Hematopoietic multipotent progenitor cell treated with erythropoietin and hydrocortisone succinate and interleukin-3 and kit ligand, for 4 days (in vitro differentiated cells): ENCODE measurements around the gene KLHL13.
"Not testable (repeated sequence)": the region's sequence is repeated elsewhere in the genome, so short reads cannot be mapped to it uniquely, and the experiment has no call there.

Source experiments
- DNase-seq: peaks from one replicate; pipeline ENCODE4 v3.0.0-alpha.2; 2015

The KLHL13 gene

GRCh38 chrX:118116713-118117550 lies at the start of gene KLHL13:
Gene KLHL13 (minus strand): TSS chrX:118116810. CDS start chrX:118028473, 88,337 bp downstream.
- DNase-seq, result peak; percentile 63

GRCh38 chrX:118164138-118164537 lies 47.5 kb upstream of the KLHL13 start:
- DNase-seq, result no peak

GRCh38 chrX:118156953-118157608 lies 40.5 kb upstream of the KLHL13 start:
- no peak for DNase-seq

GRCh38 chrX:118156254-118156952 lies 39.8 kb upstream of the KLHL13 start:
- DNase-seq, result no peak

- DNase-seq, result no peak
Measured at GRCh38 chrX:118153270-118153669, 36.7 kb upstream of the KLHL13 start.

GRCh38 chrX:118152721-118153120 lies 36.1 kb upstream of the KLHL13 start:
- no peak for DNase-seq

- DNase-seq, result no peak
Measured at GRCh38 chrX:118148737-118149136, 32.1 kb upstream of the KLHL13 start.

GRCh38 chrX:118147771-118148170 lies 31.2 kb upstream of the KLHL13 start:
- DNase-seq, result not testable (repeated sequence)

GRCh38 chrX:118143578-118143977 lies 27.0 kb upstream of the KLHL13 start:
- DNase-seq, result peak; percentile 55

GRCh38 chrX:118131336-118131735 lies 14.7 kb upstream of the KLHL13 start:
- no peak for DNase-seq

- no peak for DNase-seq
Measured at GRCh38 chrX:118129681-118130080, 13.1 kb upstream of the KLHL13 start.

GRCh38 chrX:118128724-118129123 lies 12.1 kb upstream of the KLHL13 start:
- no peak for DNase-seq

GRCh38 chrX:118126286-118126685 lies 9.7 kb upstream of the KLHL13 start:
- peak; percentile 51 for DNase-seq

- not testable (repeated sequence) for DNase-seq
Measured at GRCh38 chrX:118124243-118124642, 7.6 kb upstream of the KLHL13 start.

- no peak for DNase-seq
Measured at GRCh38 chrX:118117741-118118140, 1.1 kb upstream of the KLHL13 start.

GRCh38 chrX:118115953-118116712 lies 477 bp downstream of the KLHL13 start:
- peak; percentile 49 for DNase-seq

- no peak for DNase-seq
Measured at GRCh38 chrX:118114971-118115370, 1.6 kb downstream of the KLHL13 start.

GRCh38 chrX:118109065-118109464 lies 7.5 kb downstream of the KLHL13 start:
- DNase-seq, result no peak

- no peak for DNase-seq
Measured at GRCh38 chrX:118108304-118108703, 8.3 kb downstream of the KLHL13 start.

- no peak for DNase-seq
Measured at GRCh38 chrX:118100091-118100490, 16.5 kb downstream of the KLHL13 start.

GRCh38 chrX:118088084-118088483 lies 28.5 kb downstream of the KLHL13 start:
- no peak for DNase-seq

GRCh38 chrX:118074196-118074595 lies 42.4 kb downstream of the KLHL13 start:
- DNase-seq, result no peak
